HepG2 (cell line): ENCODE results near the gene AIP. TPM values are rescaled to one million over a fixed set of nuclear protein-coding genes. Genes with fewer than 3 reads are reported as not detected.

ENCODE experiments used
- AGO2 ChIP-seq: fragments of 200-400 bp; formaldehyde crosslinking; optimal IDR thresholded peaks from 2 replicates; pipeline ENCODE3; 2017; ENCODE audit warnings: mild to moderate bottlenecking, low read depth, low read length, moderate library complexity
- ATF3 ChIP-seq: sonication (generic); formaldehyde crosslinking; IDR thresholded peaks from 2 replicates; pipeline ENCODE4 v1.4.0; 2020; ENCODE audit warnings: missing genetic modification reagents
- CENPX ChIP-seq: sonication (generic); formaldehyde crosslinking; IDR thresholded peaks from 2 replicates; pipeline ENCODE4 v1.9.0; 2021; ENCODE audit warnings: mild to moderate bottlenecking, missing genetic modification reagents, moderate library complexity
- CHD4 ChIP-seq: fragments of 200-600 bp; sonication (generic); IDR thresholded peaks from 2 replicates; pipeline ENCODE4 v1.7.0; 2017; ENCODE audit warnings: mild to moderate bottlenecking, low read length, borderline replicate concordance
- DNMT1 ChIP-seq: sonication (generic); formaldehyde crosslinking; IDR thresholded peaks from 2 replicates; pipeline ENCODE4 v1.5.1; 2020; ENCODE audit warnings: mild to moderate bottlenecking, missing genetic modification reagents
- EHMT2 ChIP-seq: fragments of 200-600 bp; sonication (generic); IDR thresholded peaks from 2 replicates; pipeline ENCODE4 v1.7.0; 2017; ENCODE audit warnings: antibody characterized with exemption, low read depth, low read length, borderline replicate concordance
- GATA4 ChIP-seq: sonication (generic); IDR thresholded peaks from 2 replicates; pipeline ENCODE4 v1.6.1; 2016; ENCODE audit warnings: antibody characterized with exemption, low read depth, borderline replicate concordance
- GTF2F1 ChIP-seq: fragments of 150-350 bp; IDR thresholded peaks from 2 replicates; pipeline ENCODE4 v1.6.1; 2014; ENCODE audit warnings: low read length
- JUNB ChIP-seq: sonication (generic); formaldehyde crosslinking; IDR thresholded peaks from 2 replicates; pipeline ENCODE4 v1.8.0; 2022; ENCODE audit warnings: missing genetic modification reagents, mild to moderate bottlenecking, borderline replicate concordance
- KDM6A ChIP-seq: IDR thresholded peaks from 2 replicates; pipeline ENCODE4 v1.6.1; 2016; ENCODE audit warnings: low read depth
- NBN ChIP-seq: fragments of 450-650 bp; conservative IDR thresholded peaks from 2 replicates; pipeline ENCODE4 v1.6.1; 2017
- TBX3 ChIP-seq: fragments of 450-650 bp; IDR thresholded peaks from 2 replicates; pipeline ENCODE4 v1.6.1; 2017; ENCODE audit warnings: antibody characterized with exemption, mild to moderate bottlenecking, inconsistent platforms, borderline replicate concordance
- TEF ChIP-seq: sonication (generic); formaldehyde crosslinking; IDR thresholded peaks from 2 replicates; pipeline ENCODE4 v1.5.0; 2020; ENCODE audit warnings: missing genetic modification reagents
- ZBTB21 ChIP-seq: sonication (generic); formaldehyde crosslinking; IDR thresholded peaks from 2 replicates; pipeline ENCODE4 v1.4.0; 2020; ENCODE audit warnings: missing genetic modification reagents
- ZBTB4 ChIP-seq: sonication (generic); formaldehyde crosslinking; IDR thresholded peaks from 2 replicates; pipeline ENCODE4 v1.4.0; 2020; ENCODE audit warnings: missing genetic modification reagents, mild to moderate bottlenecking, borderline replicate concordance
- ZNF335 ChIP-seq: sonication (generic); formaldehyde crosslinking; IDR thresholded peaks from 2 replicates; pipeline ENCODE4 v1.4.0; 2020; ENCODE audit warnings: missing genetic modification reagents
- ZNF414 ChIP-seq: sonication (generic); formaldehyde crosslinking; IDR thresholded peaks from 2 replicates; pipeline ENCODE4 v1.5.0; 2020; ENCODE audit warnings: missing genetic modification reagents
- ZNF432 ChIP-seq: sonication (generic); formaldehyde crosslinking; IDR thresholded peaks from 2 replicates; pipeline ENCODE4 v1.5.0; 2020; ENCODE audit warnings: missing genetic modification reagents, mild to moderate bottlenecking, borderline replicate concordance
- ZNF646 ChIP-seq: sonication (generic); formaldehyde crosslinking; IDR thresholded peaks from 2 replicates; pipeline ENCODE4 v1.9.0; 2021; ENCODE audit warnings: mild to moderate bottlenecking, missing genetic modification reagents
- polyA plus RNA-seq, 8 experiments: library from polyadenylated mRNA; depleted of rRNA in 3 of 8; stranded (reverse) in 7 of 8; unstranded in 1 of 8; fragments of >200 nt; fragmentation: Illumina TruSeq in 4 of 8; extraction: Trizol in 4 of 8; gene quantifications; 2 replicates each; pipeline versions ENCODE4 v1.2.1 to v1.2.3, GENCODE V29; 2011 to 2016; ENCODE audit warnings: low read depth in 4 of 8, missing spikeins in 1 of 8, mixed read lengths in 1 of 8; ENCODE audit not compliant: insufficient read depth in 1 of 8
- total RNA-seq, 5 experiments: library from RNA; depleted of rRNA; stranded (reverse); fragments of >200 nt; fragmentation: Illumina TruSeq; extraction: Trizol; gene quantifications; 2 replicates each; pipeline ENCODE4 v1.2.3, GENCODE V29; 2016; ENCODE audit warnings: low read depth in 1 of 5

Gene AIP
- total and polyA plus RNA-seq, 2 of the 13 experiments (the other 11 are each of a cell fraction or from before 2014, with no cell fraction given), result 51.8 to 110 TPM

GRCh38 chr11:67507864-67508485 lies 25.1 kb downstream of the AIP start, which contains the start of gene CDK2AP2 (continued):
- TF ChIP-seq GATA4, result peak; percentile 48; the same call in 1 of the 2 replicates
- no peak for TF ChIP-seq JUNB (CRISPR knock-in tag)
- TF ChIP-seq EHMT2, result no peak
- TF ChIP-seq AGO2, result peak; percentile 54
- no peak for TF ChIP-seq ZNF646
- no peak for TF ChIP-seq NBN
- no peak for TF ChIP-seq ZNF432 (CRISPR knock-in tag)
- TF ChIP-seq KDM6A (CRISPR knock-in tag), result no peak
- TF ChIP-seq CHD4, result peak; percentile 99
- no peak for TF ChIP-seq ATF3 (CRISPR knock-in tag)
- TF ChIP-seq CENPX (CRISPR knock-in tag), result no peak
- no peak for TF ChIP-seq TEF (CRISPR knock-in tag)
- no peak for TF ChIP-seq ZNF414 (CRISPR knock-in tag)
- no peak for TF ChIP-seq ZBTB4
- 0 out of 2 replicates have a peak, but pooled peaks have one; percentile 36 for TF ChIP-seq TBX3
- TF ChIP-seq GTF2F1, result no peak
- no peak for TF ChIP-seq ZNF335 (CRISPR knock-in tag)
- no peak for TF ChIP-seq ZBTB21
- no peak for TF ChIP-seq DNMT1
